PC-3 (cell line): ENCODE data around the gene RNF149.
"Not testable (repeated sequence)": the region's sequence is repeated elsewhere in the genome, so short reads cannot be mapped to it uniquely, and the experiment has no call there.

Experiments
- CTCF ChIP-seq: fragments of 300-600 bp; sonication (generic); conservative IDR thresholded peaks from 2 replicates; pipeline ENCODE4 v1.5.1; 2017; ENCODE audit warnings: antibody characterized with exemption, low read depth, mild to moderate bottlenecking, low read length
- EZH2 ChIP-seq: fragments of 300-600 bp; sonication (generic); IDR thresholded peaks from one replicate; pipeline ENCODE4 v1.6.1; 2017; ENCODE audit warnings: antibody characterized with exemption, mild to moderate bottlenecking, low read length; ENCODE audit not compliant: unreplicated experiment
- EZH2phosphoT487 ChIP-seq: fragments of 300-600 bp; sonication (generic); IDR thresholded peaks from 2 replicates; pipeline ENCODE4 v1.6.1; 2018; ENCODE audit warnings: mild to moderate bottlenecking, antibody characterized with exemption, low read length, borderline replicate concordance

GRCh38 chr2:101352631-101353030 is 44.1 kb upstream of the RNF149 start:
- not testable (repeated sequence) for TF ChIP-seq CTCF, EZH2phosphoT487, EZH2
